Upper lobe of right lung (tissue), 1 donor: ENCODE data around the gene EGLN3. TPM values are rescaled to one million over a fixed set of nuclear protein-coding genes. Genes with fewer than 3 reads are reported as not detected.

ENCODE experiments used
- ATAC-seq: fragments of 200-7000 bp; cut with Tn5 transposase; one replicate; pipeline ENCODE4 v1.9.1; 2020; ENCODE audit warnings: mild to moderate bottlenecking, moderate library complexity
- DNase-seq: peaks from one replicate; pipeline ENCODE4 v3.0.0-alpha.2; 2020
- H3K27ac ChIP-seq: fragments of 200-600 bp; one replicate; pipeline ENCODE4 v1.8.0; 2022
- H3K27me3 ChIP-seq: fragments of 200-600 bp; one replicate; pipeline ENCODE4 v1.8.0; 2022; ENCODE audit warnings: mild to moderate bottlenecking
- H3K36me3 ChIP-seq: fragments of 200-600 bp; one replicate; pipeline ENCODE4 v1.8.0; 2022
- H3K4me1 ChIP-seq: fragments of 200-600 bp; one replicate; pipeline ENCODE4 v1.8.0; 2022
- H3K4me3 ChIP-seq: fragments of 200-600 bp; one replicate; pipeline ENCODE4 v1.8.0; 2022; ENCODE audit warnings: mild to moderate bottlenecking
- H3K9me3 ChIP-seq: fragments of 200-600 bp; one replicate; pipeline ENCODE4 v1.8.0; 2022
- intact Hi-C: fragments of 100-400 bp; cut with DNase I; formaldehyde crosslinking; loops from one replicate; pipeline ENCODE4 v1.11.0; 2022
- total RNA-seq: library from RNA; stranded (reverse); fragmentation: NEBNext Ultra II Directional; extraction: Animal tissue kit (Norgen Biotek cat#: 25700); gene quantifications from one replicate; pipeline ENCODE4 v1.2.1, GENCODE V29; 2021
- TF ChIP-seq, protein P1 (sequence below): fragments of 200-600 bp; IDR thresholded peaks from one replicate; pipeline ENCODE4 v1.8.0; 2022; ENCODE audit warnings: antibody characterized with exemption
- donor health status: DM: no; HTN: yes; CAD: no; lungs with severe emphysema.

The EGLN3 gene
- total RNA-seq, 1 donor from 2014 or later, result 7.6 TPM

DNA sequence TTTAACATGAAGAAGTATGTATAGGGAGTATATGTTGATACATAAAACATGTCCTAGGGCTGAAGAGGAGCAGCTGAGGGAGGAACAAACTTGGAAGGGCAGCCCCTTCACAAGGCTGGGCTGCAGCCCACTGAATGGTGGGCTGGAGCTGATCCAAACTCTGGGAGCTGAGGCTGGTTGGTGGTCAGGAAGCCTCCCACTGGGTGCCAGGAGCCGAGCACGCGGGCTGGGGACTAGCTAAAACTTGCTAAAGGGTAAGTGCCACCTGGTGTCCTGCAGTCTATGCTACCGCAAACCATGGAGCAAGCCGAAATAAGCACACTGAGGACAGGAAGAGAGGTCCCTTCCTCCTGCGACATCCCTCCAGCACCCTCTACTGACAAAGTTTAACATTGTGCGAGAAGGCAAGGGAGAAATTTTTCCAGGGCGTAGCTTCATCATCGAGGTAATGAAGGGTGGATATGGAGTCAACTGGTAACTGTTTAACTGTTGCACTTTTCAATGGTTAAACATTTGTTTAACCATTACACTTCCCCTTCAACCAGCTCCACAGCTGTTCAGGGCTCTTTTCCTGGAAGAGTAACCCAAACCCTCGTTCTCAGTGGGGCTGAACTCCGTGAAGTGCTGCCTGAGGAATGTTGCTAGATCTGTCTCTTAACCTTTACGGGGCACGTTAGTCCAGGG is 42.2 kb downstream of the EGLN3 start:
- no peaks in the 10 kb centered on the region for H3K27me3 ChIP-seq
- H3K9me3 ChIP-seq, result no peaks in the 10 kb centered on the region
- H3K4me3 ChIP-seq, result no peak overlapping the region
- no peaks in the 10 kb centered on the region for H3K4me1 ChIP-seq
- ATAC-seq (peak; percentile 17), DNase-seq (no peak)
- intact Hi-C loops, result no loop called here
- no peaks in the 10 kb centered on the region for H3K36me3 ChIP-seq
- TF ChIP-seq, protein P1, sequence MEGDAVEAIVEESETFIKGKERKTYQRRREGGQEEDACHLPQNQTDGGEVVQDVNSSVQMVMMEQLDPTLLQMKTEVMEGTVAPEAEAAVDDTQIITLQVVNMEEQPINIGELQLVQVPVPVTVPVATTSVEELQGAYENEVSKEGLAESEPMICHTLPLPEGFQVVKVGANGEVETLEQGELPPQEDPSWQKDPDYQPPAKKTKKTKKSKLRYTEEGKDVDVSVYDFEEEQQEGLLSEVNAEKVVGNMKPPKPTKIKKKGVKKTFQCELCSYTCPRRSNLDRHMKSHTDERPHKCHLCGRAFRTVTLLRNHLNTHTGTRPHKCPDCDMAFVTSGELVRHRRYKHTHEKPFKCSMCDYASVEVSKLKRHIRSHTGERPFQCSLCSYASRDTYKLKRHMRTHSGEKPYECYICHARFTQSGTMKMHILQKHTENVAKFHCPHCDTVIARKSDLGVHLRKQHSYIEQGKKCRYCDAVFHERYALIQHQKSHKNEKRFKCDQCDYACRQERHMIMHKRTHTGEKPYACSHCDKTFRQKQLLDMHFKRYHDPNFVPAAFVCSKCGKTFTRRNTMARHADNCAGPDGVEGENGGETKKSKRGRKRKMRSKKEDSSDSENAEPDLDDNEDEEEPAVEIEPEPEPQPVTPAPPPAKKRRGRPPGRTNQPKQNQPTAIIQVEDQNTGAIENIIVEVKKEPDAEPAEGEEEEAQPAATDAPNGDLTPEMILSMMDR, result no peak
- no peak overlapping the region for H3K27ac ChIP-seq

DNA sequence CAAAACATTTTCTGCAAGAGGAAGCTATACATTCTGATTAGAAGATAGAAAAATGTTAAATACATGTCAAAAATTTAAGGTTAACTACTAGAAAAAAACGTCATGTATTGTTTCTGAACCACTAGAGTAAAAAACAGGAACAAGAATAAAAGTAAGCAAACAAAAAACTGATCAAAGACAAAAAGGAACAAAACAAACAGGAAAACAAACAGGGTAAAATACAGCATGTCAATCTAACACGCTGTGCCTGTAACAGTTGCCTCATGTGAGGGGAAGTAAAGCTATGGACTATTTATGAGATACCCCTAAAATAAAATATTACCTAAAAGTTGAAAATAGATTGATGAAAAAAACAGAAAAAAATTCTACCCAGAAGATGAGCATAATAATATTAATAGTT is 43.9 kb downstream of the EGLN3 start:
- no peak for DNase-seq
- no peaks in the 10 kb centered on the region for H3K4me1 ChIP-seq
- TF ChIP-seq, protein P1, result no peak
- intact Hi-C loops, result no loop called here
- no peaks in the 10 kb centered on the region for H3K36me3 ChIP-seq
- ATAC-seq, result no peak
- no peaks in the 10 kb centered on the region for H3K9me3 ChIP-seq
- H3K27me3 ChIP-seq, result no peaks in the 10 kb centered on the region
- H3K4me3 ChIP-seq, result no peak overlapping the region
- H3K27ac ChIP-seq, result no peak overlapping the region

- intact Hi-C loops, result no loop called here
- DNase-seq (no peak), ATAC-seq (no peak)
- H3K4me1 ChIP-seq, result no peaks in the 10 kb centered on the region
- no peaks in the 10 kb centered on the region for H3K36me3 ChIP-seq
- H3K27me3 ChIP-seq, result no peaks in the 10 kb centered on the region
- H3K9me3 ChIP-seq, result no peaks in the 10 kb centered on the region
- no peak overlapping the region for H3K27ac ChIP-seq
- H3K4me3 ChIP-seq, result no peak overlapping the region
- TF ChIP-seq, protein P1, result no peak
Observed at GRCh38 chr14:33904609-33905008, 46.3 kb downstream of the EGLN3 start.

DNA sequence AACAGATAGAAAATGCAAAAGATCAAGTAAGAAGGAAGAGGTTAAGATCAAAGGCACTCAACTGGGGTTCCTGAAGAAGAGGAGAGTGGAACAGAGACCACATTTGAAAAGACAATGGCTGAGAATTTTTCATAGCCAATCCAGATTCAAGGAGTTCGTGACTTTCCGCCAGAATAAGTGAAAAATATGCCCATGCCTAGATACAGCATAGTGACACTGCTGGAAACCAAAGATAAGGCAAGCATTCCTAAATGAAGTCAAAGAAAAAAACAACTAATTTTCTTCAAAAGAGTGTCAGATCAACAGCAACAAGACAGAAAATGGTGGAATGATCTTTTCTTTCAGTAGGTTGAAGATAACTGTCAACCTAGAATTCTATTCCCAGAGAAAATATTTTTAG is 47.5 kb downstream of the EGLN3 start:
- Histone ChIP-seq H3K27ac (no peak overlapping the region), H3K4me3 (no peak overlapping the region), H3K27me3 (no peaks in the 10 kb centered on the region), H3K4me1 (no peaks in the 10 kb centered on the region), H3K9me3 (no peaks in the 10 kb centered on the region), H3K36me3 (no peaks in the 10 kb centered on the region)
- intact Hi-C loops, result no loop called here
- TF ChIP-seq, protein P1, result no peak
- ATAC-seq (no peak), DNase-seq (no peak)

GRCh38 chr14:33902363-33902762 is 48.5 kb downstream of the EGLN3 start:
- no peak overlapping the region for H3K27ac ChIP-seq
- no peak for DNase-seq
- TF ChIP-seq, protein P1, result no peak
- no peaks in the 10 kb centered on the region for H3K36me3 ChIP-seq
- intact Hi-C loops, result no loop called here
- no peaks in the 10 kb centered on the region for H3K9me3 ChIP-seq
- no peak overlapping the region for H3K4me3 ChIP-seq
- H3K4me1 ChIP-seq, result no peaks in the 10 kb centered on the region
- ATAC-seq, result peak; percentile 25
- no peaks in the 10 kb centered on the region for H3K27me3 ChIP-seq
